GM12878 (cell line): ENCODE results near the gene ZSCAN9.

Source experiments
- CTCF ChIP-seq, 3 experiments: IDR thresholded peaks in 2 of 3; conservative IDR thresholded peaks in 1 of 3; 2 replicates each; pipeline ENCODE4 v1.5.1; 2011; ENCODE audit warnings: low read depth in 3 of 3, low read length in 3 of 3, mild to moderate bottlenecking in 3 of 3, control low read depth in 2 of 3, moderate library complexity in 2 of 3, inconsistent platforms in 1 of 3, mixed read lengths in 1 of 3; ENCODE audit not compliant: control insufficient read depth in 2 of 3, insufficient read depth in 1 of 3; ENCODE audit errors: extremely low read depth in 1 of 3
- EP300 ChIP-seq, 2 experiments: fragments of 150-350 bp in 1 of 2; IDR thresholded peaks; 2 replicates each; pipeline ENCODE4 v1.6.1; 2011 to 2012; ENCODE audit warnings: low read depth in 2 of 2, low read length in 2 of 2, borderline replicate concordance in 1 of 2, improper control_type of control experiment in 1 of 2, inconsistent platforms in 1 of 2; ENCODE audit not compliant: control insufficient read depth in 1 of 2
- MTA3 ChIP-seq: IDR thresholded peaks from 2 replicates; pipeline ENCODE4 v1.6.1; 2012; ENCODE audit warnings: low read length, inconsistent platforms, borderline replicate concordance
- POLR2AphosphoS2 ChIP-seq: IDR thresholded peaks from 2 replicates; pipeline ENCODE4 v1.6.1; 2011; ENCODE audit warnings: low read depth, mild to moderate bottlenecking, low read length, improper control_type of control experiment, moderate library complexity
- SPI1 ChIP-seq: IDR thresholded peaks from 2 replicates; pipeline ENCODE4 v1.6.1; 2011; ENCODE audit warnings: low read depth, mild to moderate bottlenecking, low read length, moderate library complexity, borderline replicate concordance; ENCODE audit not compliant: insufficient read depth
- ZBTB33 ChIP-seq: fragments of 450-650 bp; IDR thresholded peaks from 2 replicates; pipeline ENCODE4 v1.6.1; 2017; ENCODE audit warnings: mild to moderate bottlenecking
- ZNF24 ChIP-seq: fragments of 450-650 bp; IDR thresholded peaks from 2 replicates; pipeline ENCODE4 v1.6.1; 2017; ENCODE audit warnings: antibody characterized with exemption, mild to moderate bottlenecking
- TF ChIP-seq, protein P1 (sequence below): IDR thresholded peaks from 2 replicates; pipeline ENCODE4 v1.6.1; 2011; ENCODE audit warnings: mild to moderate bottlenecking, low read depth, low read length, moderate library complexity; ENCODE audit not compliant: insufficient replicate concordance
- TF ChIP-seq, protein P2 (sequence below): IDR thresholded peaks from 2 replicates; pipeline ENCODE4 v1.6.1; 2012; ENCODE audit warnings: low read depth, low read length, improper control_type of control experiment
- TF ChIP-seq, protein P3 (sequence below): fragments of 450-650 bp; IDR thresholded peaks from 2 replicates; pipeline ENCODE4 v1.6.1; 2017; ENCODE audit warnings: mild to moderate bottlenecking, moderate library complexity

DNA sequence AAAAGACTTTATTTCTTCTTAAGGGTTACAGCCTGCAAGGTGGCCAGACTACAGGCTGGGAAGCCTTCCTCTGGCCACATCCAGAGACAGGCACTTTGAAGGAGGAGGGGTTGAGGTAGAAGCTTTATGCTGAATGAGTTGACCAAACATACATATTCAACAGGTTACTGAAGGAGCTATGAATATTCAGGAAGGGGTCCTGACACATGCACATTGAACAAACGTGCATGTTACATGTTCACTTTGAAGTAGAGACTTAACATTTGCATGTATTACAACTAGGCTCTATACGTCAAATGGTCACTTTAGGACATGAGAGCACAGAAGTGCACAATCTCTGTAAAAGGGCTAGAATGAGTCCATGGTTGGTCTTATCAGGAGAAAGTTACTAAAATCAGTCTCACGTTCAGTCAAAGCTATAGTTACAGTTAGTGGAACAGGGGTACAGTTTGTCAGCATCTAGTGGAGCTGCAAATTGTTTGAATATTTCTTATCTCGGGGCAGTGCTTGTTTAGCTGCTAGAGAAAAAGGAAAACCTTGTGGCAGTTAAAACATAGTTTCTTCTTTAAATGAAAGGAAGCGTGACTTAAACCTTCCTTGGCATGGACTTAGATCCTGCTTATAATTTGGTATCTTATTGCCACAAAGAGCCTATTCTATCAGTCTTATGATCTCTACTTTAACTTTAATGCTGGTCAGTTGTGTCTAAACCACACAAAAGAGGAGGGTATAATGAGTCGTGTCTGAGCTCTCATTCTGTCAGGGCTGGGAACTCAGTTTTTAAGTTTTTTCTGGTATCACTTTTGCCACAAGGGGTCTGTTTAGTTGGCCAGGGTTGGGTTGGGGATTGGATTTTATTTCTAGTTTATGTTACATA lies 4.6 kb upstream of the ZSCAN9 start:
- TF ChIP-seq CTCF (IDR thresholded peaks at IDR 0.05 in 2 of 3, conservative IDR thresholded peaks at IDR 0.05 in 1 of 3; ENCODE audit: control insufficient read depth in 2 of 3, extremely low read depth in 1 of 3, insufficient read depth in 1 of 3, low read depth in 3 of 3, low read length in 3 of 3) (no peak), ZBTB33 (no peak), SPI1 (no peak), EP300 (IDR thresholded peaks at IDR 0.05; ENCODE audit: borderline replicate concordance in 1 of 2, control insufficient read depth in 1 of 2, low read depth in 2 of 2, low read length in 2 of 2) (no peak), ZNF24 (no peak), MTA3 (no peak), POLR2AphosphoS2 (no peak)
- TF ChIP-seq, protein P1, sequence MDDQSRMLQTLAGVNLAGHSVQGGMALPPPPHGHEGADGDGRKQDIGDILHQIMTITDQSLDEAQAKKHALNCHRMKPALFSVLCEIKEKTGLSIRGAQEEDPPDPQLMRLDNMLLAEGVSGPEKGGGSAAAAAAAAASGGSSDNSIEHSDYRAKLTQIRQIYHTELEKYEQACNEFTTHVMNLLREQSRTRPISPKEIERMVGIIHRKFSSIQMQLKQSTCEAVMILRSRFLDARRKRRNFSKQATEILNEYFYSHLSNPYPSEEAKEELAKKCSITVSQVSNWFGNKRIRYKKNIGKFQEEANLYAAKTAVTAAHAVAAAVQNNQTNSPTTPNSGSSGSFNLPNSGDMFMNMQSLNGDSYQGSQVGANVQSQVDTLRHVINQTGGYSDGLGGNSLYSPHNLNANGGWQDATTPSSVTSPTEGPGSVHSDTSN = no peak
- TF ChIP-seq, protein P2, sequence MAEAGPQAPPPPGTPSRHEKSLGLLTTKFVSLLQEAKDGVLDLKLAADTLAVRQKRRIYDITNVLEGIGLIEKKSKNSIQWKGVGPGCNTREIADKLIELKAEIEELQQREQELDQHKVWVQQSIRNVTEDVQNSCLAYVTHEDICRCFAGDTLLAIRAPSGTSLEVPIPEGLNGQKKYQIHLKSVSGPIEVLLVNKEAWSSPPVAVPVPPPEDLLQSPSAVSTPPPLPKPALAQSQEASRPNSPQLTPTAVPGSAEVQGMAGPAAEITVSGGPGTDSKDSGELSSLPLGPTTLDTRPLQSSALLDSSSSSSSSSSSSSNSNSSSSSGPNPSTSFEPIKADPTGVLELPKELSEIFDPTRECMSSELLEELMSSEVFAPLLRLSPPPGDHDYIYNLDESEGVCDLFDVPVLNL = no peak
- TF ChIP-seq, protein P3, sequence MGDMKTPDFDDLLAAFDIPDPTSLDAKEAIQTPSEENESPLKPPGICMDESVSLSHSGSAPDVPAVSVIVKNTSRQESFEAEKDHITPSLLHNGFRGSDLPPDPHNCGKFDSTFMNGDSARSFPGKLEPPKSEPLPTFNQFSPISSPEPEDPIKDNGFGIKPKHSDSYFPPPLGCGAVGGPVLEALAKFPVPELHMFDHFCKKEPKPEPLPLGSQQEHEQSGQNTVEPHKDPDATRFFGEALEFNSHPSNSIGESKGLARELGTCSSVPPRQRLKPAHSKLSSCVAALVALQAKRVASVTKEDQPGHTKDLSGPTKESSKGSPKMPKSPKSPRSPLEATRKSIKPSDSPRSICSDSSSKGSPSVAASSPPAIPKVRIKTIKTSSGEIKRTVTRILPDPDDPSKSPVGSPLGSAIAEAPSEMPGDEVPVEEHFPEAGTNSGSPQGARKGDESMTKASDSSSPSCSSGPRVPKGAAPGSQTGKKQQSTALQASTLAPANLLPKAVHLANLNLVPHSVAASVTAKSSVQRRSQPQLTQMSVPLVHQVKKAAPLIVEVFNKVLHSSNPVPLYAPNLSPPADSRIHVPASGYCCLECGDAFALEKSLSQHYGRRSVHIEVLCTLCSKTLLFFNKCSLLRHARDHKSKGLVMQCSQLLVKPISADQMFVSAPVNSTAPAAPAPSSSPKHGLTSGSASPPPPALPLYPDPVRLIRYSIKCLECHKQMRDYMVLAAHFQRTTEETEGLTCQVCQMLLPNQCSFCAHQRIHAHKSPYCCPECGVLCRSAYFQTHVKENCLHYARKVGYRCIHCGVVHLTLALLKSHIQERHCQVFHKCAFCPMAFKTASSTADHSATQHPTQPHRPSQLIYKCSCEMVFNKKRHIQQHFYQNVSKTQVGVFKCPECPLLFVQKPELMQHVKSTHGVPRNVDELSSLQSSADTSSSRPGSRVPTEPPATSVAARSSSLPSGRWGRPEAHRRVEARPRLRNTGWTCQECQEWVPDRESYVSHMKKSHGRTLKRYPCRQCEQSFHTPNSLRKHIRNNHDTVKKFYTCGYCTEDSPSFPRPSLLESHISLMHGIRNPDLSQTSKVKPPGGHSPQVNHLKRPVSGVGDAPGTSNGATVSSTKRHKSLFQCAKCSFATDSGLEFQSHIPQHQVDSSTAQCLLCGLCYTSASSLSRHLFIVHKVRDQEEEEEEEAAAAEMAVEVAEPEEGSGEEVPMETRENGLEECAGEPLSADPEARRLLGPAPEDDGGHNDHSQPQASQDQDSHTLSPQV = no peak
